Type B pancreatic cell (in vitro differentiated cells): ENCODE measurements around the gene POLR2J3. TPM values are rescaled to one million over a fixed set of nuclear protein-coding genes. Genes with fewer than 3 reads are reported as not detected.
"Not testable (repeated sequence)": the region's sequence is repeated elsewhere in the genome, so short reads cannot be mapped to it uniquely, and the experiment has no call there.

Experiments used
- DNase-seq: peaks from one replicate; pipeline ENCODE4 v3.0.0; 2021; ENCODE audit warnings: mixed read lengths; ENCODE audit not compliant: unreplicated experiment; ENCODE audit errors: extremely low spot score
- H3K27ac Mint-ChIP-seq: 2 replicates; pipeline ENCODE4 v1.8.0; 2021; ENCODE audit warnings: mild to moderate bottlenecking, mixed read lengths
- H3K27me3 Mint-ChIP-seq: 2 replicates; pipeline ENCODE4 v1.8.0; 2021; ENCODE audit warnings: mixed read lengths
- H3K36me3 Mint-ChIP-seq: 2 replicates; pipeline ENCODE4 v1.8.0; 2021; ENCODE audit warnings: mixed read lengths
- H3K4me1 Mint-ChIP-seq: one replicate; pipeline ENCODE4 v1.8.0; 2021; ENCODE audit warnings: mixed read lengths; ENCODE audit not compliant: unreplicated experiment
- H3K4me3 Mint-ChIP-seq: 2 replicates; pipeline ENCODE4 v1.8.0; 2021; ENCODE audit warnings: mild to moderate bottlenecking, mixed read lengths
- H3K9me3 Mint-ChIP-seq: 2 replicates; pipeline ENCODE4 v1.8.0; 2021; ENCODE audit warnings: mixed read lengths
- total RNA-seq: library from RNA; stranded (reverse); gene quantifications from 2 replicates; pipeline ENCODE4 v1.2.1, GENCODE V29; 2021; ENCODE audit warnings: low replicate concordance

The POLR2J3 gene
- total RNA-seq, 1 donor from 2014 or later, result 24.0 TPM

GRCh38 chr7:102606848-102607247 lies 34.5 kb upstream of the POLR2J3 start:
- H3K27me3 Mint-ChIP-seq, H3K9me3 Mint-ChIP-seq, H3K36me3 Mint-ChIP-seq, H3K4me3 Mint-ChIP-seq, H3K4me1 Mint-ChIP-seq, DNase-seq, H3K27ac Mint-ChIP-seq: not testable (repeated sequence)

- H3K9me3 Mint-ChIP-seq, DNase-seq, H3K4me1 Mint-ChIP-seq, H3K27ac Mint-ChIP-seq, H3K36me3 Mint-ChIP-seq, H3K27me3 Mint-ChIP-seq, H3K4me3 Mint-ChIP-seq: not testable (repeated sequence)
Observed at GRCh38 chr7:102604431-102605145, 32.2 kb upstream of the POLR2J3 start.

GRCh38 chr7:102602317-102602716 lies 29.9 kb upstream of the POLR2J3 start:
- not testable (repeated sequence) for H3K9me3 Mint-ChIP-seq, H3K4me1 Mint-ChIP-seq, H3K27me3 Mint-ChIP-seq, H3K36me3 Mint-ChIP-seq, H3K27ac Mint-ChIP-seq, DNase-seq, H3K4me3 Mint-ChIP-seq

- H3K36me3 Mint-ChIP-seq, H3K4me3 Mint-ChIP-seq, DNase-seq, H3K27me3 Mint-ChIP-seq, H3K27ac Mint-ChIP-seq, H3K9me3 Mint-ChIP-seq, H3K4me1 Mint-ChIP-seq: not testable (repeated sequence)
Observed at GRCh38 chr7:102599699-102600098, 27.3 kb upstream of the POLR2J3 start.

DNA sequence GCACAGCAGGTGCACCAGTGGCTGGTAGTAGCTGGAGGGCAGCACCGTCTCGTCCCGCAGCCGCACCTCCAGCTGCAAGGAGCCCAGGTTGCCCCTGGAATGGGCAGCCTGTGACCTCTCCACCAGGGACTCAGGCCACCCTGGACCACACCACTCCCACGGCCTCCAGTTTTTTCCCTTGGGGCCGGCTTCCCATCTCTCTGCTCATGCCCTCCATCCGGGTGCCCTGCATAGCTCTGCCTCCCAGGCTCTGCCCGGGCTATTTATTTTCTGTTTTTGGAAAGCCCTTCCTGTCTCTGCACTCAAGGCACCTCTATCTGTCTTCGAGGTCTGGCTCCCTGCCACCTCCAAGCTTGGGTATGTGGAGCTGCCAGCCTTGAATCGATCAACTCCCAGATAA lies 23.7 kb upstream of the POLR2J3 start:
- DNase-seq, H3K4me3 Mint-ChIP-seq, H3K27ac Mint-ChIP-seq, H3K9me3 Mint-ChIP-seq, H3K27me3 Mint-ChIP-seq, H3K4me1 Mint-ChIP-seq, H3K36me3 Mint-ChIP-seq: not testable (repeated sequence)

DNA sequence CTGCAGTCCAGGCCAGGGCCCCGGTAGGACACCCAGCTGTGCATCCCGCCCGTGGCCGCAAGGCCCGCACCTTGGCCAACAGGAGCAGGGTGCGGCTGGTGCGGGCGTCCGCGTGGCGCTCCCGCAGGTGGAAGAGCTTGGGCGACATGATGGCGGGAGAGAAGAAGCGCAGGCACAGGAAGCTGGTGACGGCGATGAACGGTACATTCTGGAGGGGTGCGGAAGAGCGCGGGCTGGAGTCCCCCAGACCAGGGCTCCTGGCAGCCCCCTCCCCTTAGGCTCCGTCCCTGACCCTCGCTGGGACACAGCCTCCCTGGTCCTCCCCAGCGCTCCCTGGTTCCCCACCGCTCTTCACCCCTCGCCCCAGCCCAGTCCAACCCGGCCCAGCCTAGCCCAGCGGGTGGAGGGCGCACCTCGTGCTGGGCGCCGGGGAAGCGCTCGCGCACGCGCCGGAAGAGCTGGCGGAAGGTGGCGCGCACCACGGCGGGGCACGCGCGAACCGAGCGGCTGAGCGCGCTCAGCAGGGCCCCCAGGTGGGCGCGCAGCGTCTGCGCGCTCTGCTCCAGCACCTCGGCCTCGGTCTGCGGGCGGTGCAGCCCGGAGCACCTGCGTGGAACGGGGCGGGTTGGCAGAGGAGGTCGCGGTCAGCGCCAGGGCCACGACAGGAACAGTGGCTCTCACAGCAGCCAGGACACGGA lies 21.4 kb upstream of the POLR2J3 start:
- not testable (repeated sequence) for H3K27ac Mint-ChIP-seq, DNase-seq, H3K9me3 Mint-ChIP-seq, H3K27me3 Mint-ChIP-seq, H3K4me1 Mint-ChIP-seq, H3K36me3 Mint-ChIP-seq, H3K4me3 Mint-ChIP-seq

- not testable (repeated sequence) for H3K4me1 Mint-ChIP-seq, H3K36me3 Mint-ChIP-seq, H3K4me3 Mint-ChIP-seq, H3K9me3 Mint-ChIP-seq, H3K27ac Mint-ChIP-seq, H3K27me3 Mint-ChIP-seq
- peak; percentile 67 for DNase-seq
Observed at GRCh38 chr7:102592477-102593019, 20.2 kb upstream of the POLR2J3 start.

DNA sequence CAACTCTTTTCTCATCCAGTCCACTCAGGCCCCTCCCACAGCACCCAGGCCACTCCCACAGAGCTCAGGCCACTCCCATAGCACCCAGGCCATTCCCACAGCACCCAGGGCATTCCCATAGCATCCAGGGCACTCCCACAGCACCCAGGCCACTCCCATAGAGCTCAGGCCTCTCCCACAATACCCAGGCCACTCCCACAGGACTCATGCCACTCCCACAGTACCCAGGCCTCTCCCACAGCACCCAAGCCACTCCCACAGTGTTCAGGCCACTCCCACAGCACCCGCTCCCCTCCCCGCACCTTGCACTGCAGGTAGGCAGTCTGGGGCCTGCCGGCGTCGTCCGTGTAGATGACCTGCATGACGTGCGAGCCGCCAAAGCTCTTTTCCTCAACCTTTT lies 17.5 kb upstream of the POLR2J3 start:
- not testable (repeated sequence) for H3K9me3 Mint-ChIP-seq, H3K4me1 Mint-ChIP-seq, H3K36me3 Mint-ChIP-seq, H3K27me3 Mint-ChIP-seq, H3K27ac Mint-ChIP-seq, DNase-seq, H3K4me3 Mint-ChIP-seq

DNA sequence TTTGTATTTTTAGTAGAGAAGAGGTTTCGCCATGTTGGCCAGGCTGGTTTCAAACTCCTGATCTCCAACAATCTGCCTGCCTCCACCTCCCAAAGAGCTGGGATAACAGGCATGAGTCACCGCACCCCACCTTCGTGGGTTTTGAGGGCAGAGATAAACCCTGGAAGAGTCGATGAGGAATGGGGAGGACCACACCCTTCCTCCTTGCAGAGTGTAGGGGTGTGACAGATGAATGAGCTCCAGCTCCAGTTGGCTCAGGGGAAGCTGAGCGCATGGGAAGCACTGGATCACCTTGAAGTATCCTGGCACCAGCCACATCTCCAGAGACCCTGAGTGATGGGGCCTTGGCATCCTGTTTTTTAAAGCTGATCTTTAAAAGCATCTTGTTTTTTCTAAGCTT lies 11.1 kb upstream of the POLR2J3 start:
- H3K27me3 Mint-ChIP-seq, DNase-seq, H3K4me3 Mint-ChIP-seq, H3K9me3 Mint-ChIP-seq, H3K36me3 Mint-ChIP-seq, H3K4me1 Mint-ChIP-seq, H3K27ac Mint-ChIP-seq: not testable (repeated sequence)

DNA sequence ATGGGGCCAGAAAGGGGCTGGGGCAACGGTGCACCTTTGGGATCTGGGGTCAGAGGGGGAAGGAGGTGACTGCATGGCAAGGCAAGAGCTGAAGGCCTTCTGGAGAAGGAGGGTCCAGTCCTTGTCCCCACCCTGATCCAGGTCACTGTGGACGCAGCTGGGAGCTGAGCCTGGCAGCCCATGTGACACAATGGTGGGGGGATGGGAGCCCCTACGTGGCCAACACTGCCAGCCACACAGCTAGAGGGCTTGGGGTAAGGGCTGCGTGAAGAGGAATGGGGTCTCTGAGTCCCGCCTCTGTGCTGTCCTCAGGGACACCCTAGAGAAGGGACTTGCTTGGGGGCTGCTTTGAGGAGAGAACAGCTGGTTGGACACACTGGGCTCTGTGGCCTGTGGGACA lies 9.3 kb upstream of the POLR2J3 start:
- not testable (repeated sequence) for H3K36me3 Mint-ChIP-seq, H3K9me3 Mint-ChIP-seq, H3K4me1 Mint-ChIP-seq, H3K4me3 Mint-ChIP-seq, DNase-seq, H3K27ac Mint-ChIP-seq, H3K27me3 Mint-ChIP-seq

DNA sequence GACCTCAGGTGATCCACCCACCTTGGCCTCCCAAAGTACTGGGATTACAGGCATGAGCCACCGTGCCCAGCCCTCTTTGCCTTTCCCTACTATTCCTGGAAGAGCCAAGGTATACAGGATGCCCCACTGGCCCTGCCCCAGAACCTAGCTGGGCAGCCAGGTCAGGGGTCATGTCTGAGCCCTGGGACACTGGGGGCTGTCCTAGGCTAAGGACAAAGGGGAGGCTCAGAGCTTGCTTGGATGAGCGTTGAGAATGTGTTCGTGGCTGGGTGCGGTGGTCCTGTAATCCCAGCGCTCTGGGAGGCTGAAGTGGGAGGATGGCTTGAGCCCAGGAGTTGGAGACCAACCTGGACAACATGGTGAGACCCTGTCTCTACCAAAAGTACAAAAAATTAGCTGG lies 6.1 kb upstream of the POLR2J3 start:
- not testable (repeated sequence) for H3K4me1 Mint-ChIP-seq, H3K27me3 Mint-ChIP-seq, H3K4me3 Mint-ChIP-seq, DNase-seq, H3K27ac Mint-ChIP-seq, H3K36me3 Mint-ChIP-seq, H3K9me3 Mint-ChIP-seq

DNA sequence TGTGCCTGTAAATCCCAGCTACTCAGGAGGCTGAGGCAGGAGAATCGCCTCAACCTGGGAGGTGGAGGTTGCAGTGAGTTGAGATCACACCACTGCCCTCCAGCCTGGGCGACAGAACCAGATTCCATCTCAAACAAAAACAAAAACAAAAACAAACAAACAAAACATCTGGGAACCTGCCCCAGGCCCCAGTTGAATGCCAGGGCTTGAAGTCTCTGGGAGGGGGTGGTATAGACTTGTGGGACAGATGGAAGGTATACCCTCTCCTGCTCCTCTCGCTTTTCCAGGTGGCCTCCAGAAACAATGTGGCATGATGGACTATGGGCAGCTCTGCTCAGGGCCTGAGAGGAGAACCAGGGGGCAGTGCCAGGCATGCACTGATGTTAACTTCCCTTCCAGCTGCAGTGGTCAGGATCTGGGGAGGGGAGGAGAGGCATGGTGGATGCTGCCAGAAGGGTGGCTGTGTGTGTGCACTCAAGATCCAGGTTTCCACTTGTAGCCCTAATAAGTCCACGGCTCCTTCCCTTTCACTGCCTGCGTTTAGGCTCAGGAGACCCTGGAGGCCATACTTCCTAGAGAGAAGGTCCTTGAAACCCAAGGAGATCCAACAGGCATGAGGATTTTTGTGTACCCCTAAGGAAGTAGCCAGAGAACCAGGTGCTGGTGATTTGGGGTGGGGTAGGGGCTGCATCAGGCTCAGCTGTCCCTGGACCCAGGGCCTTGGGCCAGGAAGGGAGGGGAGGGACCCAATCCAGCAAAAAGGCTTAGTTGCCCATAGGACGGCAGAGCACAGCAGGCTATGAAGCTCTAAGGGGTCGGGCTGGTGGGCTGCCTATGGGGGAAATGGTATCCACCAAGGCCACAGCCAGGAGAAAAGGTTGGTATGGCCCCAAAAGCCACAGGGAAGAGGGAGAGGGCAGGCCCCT lies 5.2 kb upstream of the POLR2J3 start:
- H3K27me3 Mint-ChIP-seq, H3K9me3 Mint-ChIP-seq, H3K4me1 Mint-ChIP-seq, H3K36me3 Mint-ChIP-seq, H3K4me3 Mint-ChIP-seq, H3K27ac Mint-ChIP-seq, DNase-seq: not testable (repeated sequence)

DNA sequence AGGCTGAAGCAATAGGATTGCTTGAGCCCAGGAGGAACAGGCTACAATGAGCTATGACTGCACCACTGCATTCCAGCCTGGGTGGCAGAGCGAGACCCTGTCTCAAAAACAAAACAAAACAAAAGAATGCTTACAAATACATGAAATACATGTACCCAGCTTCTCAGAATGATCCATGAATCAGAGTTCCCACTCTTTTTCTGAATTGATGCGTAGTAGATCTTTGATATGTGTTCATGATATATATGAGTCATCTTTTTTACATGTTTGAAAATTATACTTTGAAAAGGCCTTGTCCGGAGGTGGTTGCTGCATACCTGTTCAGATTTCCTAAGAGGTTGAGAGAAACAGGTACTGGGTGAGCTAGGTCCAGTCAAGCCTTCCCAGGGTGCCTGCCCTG lies 4.0 kb upstream of the POLR2J3 start:
- H3K27me3 Mint-ChIP-seq, H3K27ac Mint-ChIP-seq, H3K4me3 Mint-ChIP-seq, H3K4me1 Mint-ChIP-seq, DNase-seq, H3K9me3 Mint-ChIP-seq, H3K36me3 Mint-ChIP-seq: not testable (repeated sequence)

DNA sequence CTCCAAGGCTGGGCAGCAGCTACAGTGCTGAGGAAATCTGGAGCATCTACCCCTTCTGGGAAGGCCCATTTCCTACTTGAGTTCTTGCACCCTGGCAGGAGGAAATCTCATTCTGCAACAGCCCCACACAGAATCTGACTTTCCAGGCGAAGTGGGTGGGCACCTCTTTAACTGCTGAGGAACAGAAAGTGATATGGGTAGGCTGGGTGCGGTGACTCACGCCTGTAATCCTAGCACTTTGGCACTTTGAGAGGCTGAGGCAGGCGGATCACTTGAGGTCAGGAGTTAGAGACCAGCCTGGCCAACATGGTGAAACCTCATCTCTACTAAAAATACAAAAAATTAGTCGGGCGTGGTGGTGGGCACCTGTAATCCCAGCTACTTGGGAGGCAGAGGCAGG lies 2.2 kb upstream of the POLR2J3 start:
- not testable (repeated sequence) for H3K27me3 Mint-ChIP-seq, H3K4me1 Mint-ChIP-seq, DNase-seq, H3K4me3 Mint-ChIP-seq, H3K36me3 Mint-ChIP-seq, H3K27ac Mint-ChIP-seq, H3K9me3 Mint-ChIP-seq
